Activated CD4-positive, CD25-positive, alpha-beta regulatory T cell treated with anti-CD3 and anti-CD28 coated beads, Interleukin-2, amount 50 U/mL, for 24 hours (primary cell): ENCODE results near the gene TMEM229B.

ENCODE experiments used
- ATAC-seq, 2 donors: fragments of 150-1000 bp; cut with Tn5 transposase; one replicate each; pipeline ENCODE4 v1.10.0; 2021; ENCODE audit warnings: mild to moderate bottlenecking in 1 of 2, moderate library complexity in 1 of 2

The TMEM229B gene

GRCh38 chr14:67485501-67486095, 2.9 kb downstream of the TMEM229B start:
- no peak for ATAC-seq

GRCh38 chr14:67483579-67484285, 4.8 kb downstream of the TMEM229B start:
- ATAC-seq: no peak

DNA sequence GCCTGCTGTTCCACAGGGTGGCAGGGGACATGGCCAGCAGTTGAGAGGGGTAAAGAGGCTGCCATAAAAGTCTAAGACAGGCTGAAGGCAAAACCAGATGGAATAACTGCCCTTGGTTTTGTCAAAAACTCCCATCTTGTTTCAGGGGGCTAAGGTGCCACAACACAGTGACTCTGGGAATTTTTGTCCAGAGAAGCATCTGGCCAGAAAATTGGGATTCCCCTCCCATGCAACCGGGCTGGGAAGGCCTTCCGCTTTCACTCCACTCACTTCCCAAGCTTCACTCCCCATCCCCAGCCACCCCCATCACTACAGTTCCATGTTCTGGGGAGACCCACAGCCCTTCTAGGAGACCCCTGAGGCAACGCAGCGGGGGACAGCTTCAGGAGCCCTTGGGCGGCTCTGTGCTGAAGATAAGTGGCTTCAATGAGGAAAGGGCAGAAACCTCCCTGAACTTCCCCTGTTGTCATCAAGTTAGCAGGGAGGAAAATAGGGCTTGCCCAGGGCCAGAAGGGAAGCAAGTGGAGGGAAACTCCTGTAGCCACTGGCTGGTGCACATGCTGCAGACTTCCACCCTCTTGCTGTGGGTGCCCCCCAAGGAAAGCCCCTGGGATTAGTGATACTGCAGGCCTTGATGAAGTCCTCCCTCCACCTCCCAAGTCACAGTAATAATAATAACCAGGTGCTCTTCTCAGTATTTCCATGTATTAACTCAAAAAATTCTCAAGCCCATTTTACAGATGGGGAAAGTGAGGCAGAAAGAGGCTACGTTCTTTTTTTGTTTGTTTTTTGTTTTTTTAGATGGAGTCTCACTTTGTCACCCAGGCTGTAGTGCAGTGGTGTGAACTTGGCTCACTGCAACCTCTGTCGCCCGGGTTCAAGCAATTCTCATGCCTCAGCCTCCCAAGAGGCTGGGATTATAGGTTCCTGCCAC, 6.0 kb downstream of the TMEM229B start:
- ATAC-seq: no peak

DNA sequence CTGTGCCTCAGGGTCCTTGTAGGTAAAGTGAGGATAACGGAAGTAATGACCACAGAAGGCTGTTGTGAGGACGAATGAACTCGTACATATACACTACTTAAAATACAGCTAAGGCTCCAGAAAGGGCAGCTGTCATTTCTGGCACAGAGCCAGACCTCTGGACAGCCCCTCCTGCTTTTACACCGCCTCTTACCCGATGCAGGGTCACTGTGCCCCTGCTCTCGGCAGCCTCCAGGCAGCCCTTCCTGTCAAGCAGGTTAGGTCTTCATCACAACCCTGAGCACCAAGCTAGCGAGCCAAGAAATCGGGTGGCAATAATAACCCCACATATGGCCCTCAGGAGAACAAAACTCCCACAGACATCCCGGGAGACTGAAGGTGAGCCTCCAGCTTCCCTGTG, 8.5 kb downstream of the TMEM229B start:
- no peak for ATAC-seq

GRCh38 chr14:67478800-67479084, 9.8 kb downstream of the TMEM229B start:
- ATAC-seq: no peak

GRCh38 chr14:67477926-67478799, 10.4 kb downstream of the TMEM229B start:
- ATAC-seq: no peak

DNA sequence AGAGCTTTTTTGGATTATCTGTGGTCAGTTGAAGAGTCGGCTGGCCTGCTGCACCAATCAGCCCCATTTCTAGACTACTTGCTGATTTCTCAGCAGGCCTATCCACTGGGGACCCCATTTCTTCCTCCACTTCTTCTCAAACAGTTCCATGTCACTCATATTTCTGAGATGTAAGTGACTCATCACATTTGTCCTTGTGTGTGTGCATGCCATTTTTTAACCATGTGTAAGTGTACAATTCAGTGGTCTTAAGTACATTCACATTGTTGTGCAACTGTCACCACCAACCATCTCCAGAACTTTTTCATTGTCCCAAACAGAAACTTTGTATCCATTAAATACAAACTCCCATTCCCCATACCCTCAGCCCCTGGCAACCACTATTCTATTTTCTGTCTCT, 14.2 kb downstream of the TMEM229B start:
- ATAC-seq: no peak

GRCh38 chr14:67473290-67474082, 15.0 kb downstream of the TMEM229B start:
- ATAC-seq: no peak

DNA sequence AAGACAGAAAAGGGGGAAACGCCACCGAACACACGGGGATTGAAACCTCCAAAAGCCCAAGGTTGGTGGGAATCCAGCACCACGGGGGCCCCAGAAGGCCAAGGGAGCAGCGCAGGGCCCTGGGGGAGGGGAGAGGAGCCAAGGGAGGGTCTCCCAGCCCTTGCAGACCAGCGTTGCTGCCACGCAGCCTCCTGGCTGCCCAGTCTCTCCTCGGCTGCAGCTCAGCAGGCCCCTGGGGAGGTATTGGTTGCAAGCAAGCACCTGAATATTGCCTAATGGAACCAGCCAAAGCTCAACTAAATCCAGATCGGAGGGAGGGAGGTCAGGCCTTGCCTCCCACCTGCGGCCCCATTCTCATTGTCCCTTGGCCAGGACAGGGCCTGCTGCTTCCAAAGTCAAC, 15.8 kb downstream of the TMEM229B start:
- no peak for ATAC-seq

DNA sequence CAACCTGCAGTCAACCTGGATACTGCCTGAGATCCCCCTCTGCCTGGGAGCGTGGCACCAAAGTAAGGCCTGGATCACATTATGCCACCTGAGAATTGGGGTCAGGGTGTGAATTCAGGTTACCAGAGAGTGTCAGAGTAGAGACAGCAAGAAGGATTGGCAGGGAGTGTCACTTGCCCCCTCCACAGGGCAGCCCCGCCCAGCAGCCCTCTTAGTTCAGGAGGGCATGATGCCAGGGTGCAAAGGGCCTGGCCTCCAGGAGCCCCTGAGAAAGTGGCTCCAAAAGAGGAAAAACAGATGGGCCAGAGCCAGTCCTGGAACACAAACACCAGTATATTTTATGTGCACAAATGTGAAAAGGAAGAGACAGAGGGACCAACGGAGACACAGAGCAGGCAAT, 18.6 kb downstream of the TMEM229B start:
- no peak for ATAC-seq

GRCh38 chr14:67468378-67468730, 20.2 kb downstream of the TMEM229B start:
- no peak for ATAC-seq

DNA sequence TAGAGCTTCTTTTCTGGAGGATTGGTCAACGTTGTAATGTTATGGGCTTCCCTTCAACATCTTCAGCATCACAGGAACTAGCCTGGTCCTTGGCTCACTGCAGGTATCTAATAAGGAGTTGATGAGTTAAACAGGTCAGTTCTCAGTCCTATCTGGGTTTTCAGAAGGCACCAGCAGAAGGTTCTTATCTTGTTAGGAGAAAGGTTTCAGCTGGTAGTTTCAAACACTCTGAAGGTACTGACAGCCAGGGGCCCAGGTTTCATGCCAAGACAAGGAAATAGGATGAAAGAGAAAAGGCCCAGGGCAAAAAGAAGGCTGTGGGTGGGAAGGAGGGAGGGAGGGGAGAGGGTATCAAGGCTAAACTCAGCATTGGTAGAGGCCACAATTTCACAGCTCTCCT, 21.4 kb downstream of the TMEM229B start:
- no peak for ATAC-seq

DNA sequence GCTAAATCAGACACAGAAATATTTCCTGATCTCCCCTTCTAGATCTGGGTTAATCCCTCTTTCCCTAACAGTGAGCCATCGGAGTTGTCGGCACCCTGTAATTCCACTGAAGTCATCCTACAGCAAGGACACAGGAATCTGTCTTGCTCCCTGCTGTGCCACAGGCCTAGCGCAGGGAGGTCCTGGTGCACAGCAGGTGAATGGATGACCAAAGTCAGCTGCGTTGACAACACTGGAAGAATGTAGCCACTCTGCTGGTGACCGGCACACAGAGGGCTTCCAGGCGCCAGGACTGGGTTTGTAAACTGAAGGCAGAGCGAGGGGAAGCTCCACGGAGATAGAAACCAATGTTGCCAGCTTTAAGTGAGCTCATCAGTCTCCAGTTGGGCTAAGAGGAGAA, 23.6 kb downstream of the TMEM229B start:
- ATAC-seq: no peak

- ATAC-seq: no peak
These were observed 24.1 kb downstream of the TMEM229B start for GRCh38 chr14:67464377-67464776.

DNA sequence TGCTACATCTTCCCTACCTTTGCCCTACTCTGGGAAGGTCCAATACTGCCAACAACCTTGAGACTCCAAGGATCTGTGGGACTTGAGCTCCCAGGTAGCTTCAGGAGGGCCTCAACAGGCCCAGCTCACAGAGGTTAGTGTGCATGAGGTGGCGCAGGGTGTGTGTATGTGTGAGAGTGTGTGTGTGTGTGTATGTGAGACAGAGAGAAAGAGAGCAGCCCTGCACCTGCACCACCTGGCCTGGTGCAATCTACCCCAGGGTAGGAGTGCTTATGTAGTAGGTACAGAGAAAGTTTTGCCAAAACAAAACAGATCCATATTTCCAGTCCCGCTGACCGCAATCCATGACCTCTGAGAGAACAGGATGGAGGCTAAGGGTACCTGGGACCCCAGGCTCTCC, 24.6 kb downstream of the TMEM229B start:
- no peak for ATAC-seq

DNA sequence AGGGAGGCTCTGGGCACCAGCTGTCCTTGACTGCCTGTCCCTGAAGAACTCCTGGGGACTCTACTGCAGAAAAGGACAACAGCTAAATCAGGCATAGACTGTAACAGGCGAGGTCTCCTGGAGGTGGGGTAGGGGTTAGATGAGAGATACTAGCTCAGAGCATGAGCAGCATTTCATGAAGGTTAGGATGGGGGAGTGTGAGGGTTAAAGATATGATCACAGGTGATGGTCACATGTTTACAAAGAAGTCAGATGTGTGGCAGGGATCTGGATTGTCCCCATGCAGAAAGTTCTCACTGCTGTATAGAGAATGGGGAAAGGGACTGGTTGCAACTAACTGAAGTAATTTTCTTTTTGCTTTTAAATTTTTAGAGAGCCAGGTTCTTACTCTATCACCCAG, 26.5 kb downstream of the TMEM229B start:
- ATAC-seq: no peak

GRCh38 chr14:67461341-67461985, 27.1 kb downstream of the TMEM229B start:
- ATAC-seq: no peak

DNA sequence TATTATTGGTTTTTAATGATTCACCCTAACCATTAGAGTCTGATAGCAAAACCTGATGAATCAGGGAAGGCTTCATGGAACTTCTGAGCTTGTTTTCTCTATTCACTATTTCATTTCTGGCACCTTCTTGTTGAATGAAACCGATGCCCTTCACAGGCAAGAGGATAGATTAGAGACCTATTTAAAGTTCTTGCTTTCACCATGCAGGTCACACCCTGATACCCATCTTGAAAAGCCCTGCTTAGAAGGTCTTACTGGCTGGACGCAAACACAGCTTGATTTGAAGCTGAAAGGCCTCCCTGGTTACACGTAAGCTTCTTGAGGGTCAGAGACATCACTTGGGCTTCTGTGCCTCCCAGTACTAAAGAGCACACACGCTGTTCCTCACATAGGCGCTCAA, 29.2 kb downstream of the TMEM229B start:
- ATAC-seq: peak in 1 of 2 donors; percentile 41

- no peak for ATAC-seq
These were observed 30.7 kb downstream of the TMEM229B start for GRCh38 chr14:67457782-67458181.

- no peak for ATAC-seq
These were observed 31.8 kb downstream of the TMEM229B start for GRCh38 chr14:67456732-67457131.

DNA sequence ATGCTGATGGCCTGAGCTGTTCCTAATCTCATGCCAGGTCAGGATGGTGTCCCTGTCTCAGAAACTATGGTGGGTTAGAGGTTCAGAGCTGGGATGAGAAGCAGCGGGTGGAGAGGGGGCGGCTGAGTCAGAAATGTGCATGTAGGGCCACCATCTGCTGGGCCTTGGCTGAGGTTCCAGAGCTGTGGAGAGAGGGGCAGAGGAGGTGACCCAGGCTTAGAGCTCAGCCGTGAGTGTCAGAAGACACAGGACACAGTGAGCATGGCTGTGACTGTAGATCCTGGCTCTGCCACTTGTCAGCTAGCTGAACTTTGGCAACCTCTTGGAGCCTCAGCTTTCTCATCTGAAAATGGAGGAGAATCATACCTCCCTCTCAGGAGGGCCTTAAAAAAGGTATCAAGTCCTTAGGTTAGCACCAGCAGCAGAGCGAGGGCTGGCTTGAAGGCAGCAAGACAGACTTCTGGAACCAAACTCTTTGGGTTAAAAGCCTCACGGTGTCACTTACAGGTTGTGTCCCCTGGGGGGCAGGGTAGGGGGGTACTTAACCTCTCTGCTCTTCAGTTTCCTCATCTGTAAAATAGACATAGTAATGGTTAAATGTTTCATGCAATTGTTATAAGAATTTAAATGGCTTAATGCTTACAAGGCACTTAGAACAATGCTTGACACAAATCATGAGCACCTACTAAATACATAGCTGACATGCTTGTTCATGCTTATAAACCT, 34.8 kb downstream of the TMEM229B start:
- ATAC-seq: no peak
